Measurements from ENCODE around the gene HACD2.
A peak's percentile ranks its signal among the peaks of the same experiment; 100 is the strongest.

Gene HACD2

DNA sequence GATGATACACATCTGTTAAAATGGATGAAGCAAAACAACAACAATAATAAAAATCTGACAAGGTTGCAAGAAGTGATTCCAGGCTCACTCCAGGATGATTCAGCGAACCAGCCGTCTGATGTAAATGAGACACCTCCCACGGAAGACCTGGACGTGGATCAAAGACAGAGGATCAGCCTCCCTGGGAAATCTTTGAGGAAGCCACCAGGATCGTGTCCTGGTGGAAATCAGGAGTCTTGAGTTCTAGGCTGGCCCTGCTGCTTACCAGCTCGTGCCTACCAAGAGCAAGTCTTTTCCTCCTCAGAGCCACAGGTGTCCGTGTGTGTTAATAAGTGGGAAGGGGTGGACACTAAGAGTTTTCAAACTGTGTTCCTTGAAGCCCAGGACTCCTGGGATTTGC lies 120.6 kb downstream of the HACD2 start:
- Histone ChIP-seq H3K9me3 (ENCODE audit: control insufficient read depth, low read length) (no peaks in the 10 kb centered on the region), H3K36me3 (ENCODE audit: control insufficient read depth, insufficient read depth, low read length) (no peaks in the 10 kb centered on the region), H3K4me1 (ENCODE audit: control insufficient read depth, insufficient read depth, low read length) (no peaks in the 10 kb centered on the region), H3K9ac (ENCODE audit: low read length) (no peak overlapping the region), H3K27me3 (ENCODE audit: control insufficient read depth, insufficient read depth, low read length) (peaks cover 3% of the 10 kb centered on the region), H3K4me3 (ENCODE audit: low read length) (no peak overlapping the region)

GRCh38 chr3:123459862-123460261 lies 125.0 kb downstream of the HACD2 start:
- Histone ChIP-seq H3K27me3 (ENCODE audit: control insufficient read depth, insufficient read depth, low read length) (peaks cover 3% of the 10 kb centered on the region), H3K4me1 (ENCODE audit: control insufficient read depth, insufficient read depth, low read length) (no peaks in the 10 kb centered on the region), H3K9me3 (ENCODE audit: control insufficient read depth, low read length) (no peaks in the 10 kb centered on the region), H3K9ac (ENCODE audit: low read length) (no peak overlapping the region), H3K36me3 (ENCODE audit: control insufficient read depth, insufficient read depth, low read length) (no peaks in the 10 kb centered on the region), H3K4me3 (ENCODE audit: low read length) (no peak overlapping the region)

- no peaks in the 10 kb centered on the region for H3K36me3 ChIP-seq (ENCODE audit: control insufficient read depth, insufficient read depth, low read length)
- H3K9ac ChIP-seq (ENCODE audit: low read length) = no peak overlapping the region
- peaks cover 10% of the 10 kb centered on the region for H3K27me3 ChIP-seq (ENCODE audit: control insufficient read depth, insufficient read depth, low read length)
- H3K9me3 ChIP-seq (ENCODE audit: control insufficient read depth, low read length) = no peaks in the 10 kb centered on the region
- H3K4me1 ChIP-seq (ENCODE audit: control insufficient read depth, insufficient read depth, low read length) = no peaks in the 10 kb centered on the region
- H3K4me3 ChIP-seq (ENCODE audit: low read length) = no peak overlapping the region
These were observed 126.6 kb downstream of the HACD2 start for GRCh38 chr3:123458255-123458654.

DNA sequence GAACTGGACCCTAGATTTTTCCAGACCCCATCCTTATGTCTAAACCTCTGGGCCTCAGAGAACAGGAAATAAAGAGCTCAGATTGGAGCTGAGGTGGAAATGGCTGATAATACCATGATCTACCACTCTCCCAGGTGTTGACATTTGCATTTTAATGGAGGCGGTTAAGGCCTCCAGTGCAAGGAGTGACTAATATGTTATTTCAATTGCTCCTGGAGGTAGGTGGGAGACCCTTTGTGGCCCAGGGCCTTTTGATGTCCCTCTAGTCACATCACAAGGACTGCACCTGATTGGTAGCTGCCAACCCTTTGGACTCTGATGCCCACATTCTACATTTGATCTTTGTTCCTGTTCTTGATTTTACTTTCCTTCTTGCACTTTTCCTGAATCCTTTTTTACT lies 127.0 kb downstream of the HACD2 start:
- H3K4me1 ChIP-seq (ENCODE audit: control insufficient read depth, insufficient read depth, low read length) = no peaks in the 10 kb centered on the region
- no peaks in the 10 kb centered on the region for H3K9me3 ChIP-seq (ENCODE audit: control insufficient read depth, low read length)
- no peaks in the 10 kb centered on the region for H3K36me3 ChIP-seq (ENCODE audit: control insufficient read depth, insufficient read depth, low read length)
- H3K9ac ChIP-seq (ENCODE audit: low read length) = no peak overlapping the region
- no peak overlapping the region for H3K4me3 ChIP-seq (ENCODE audit: low read length)
- peaks cover 10% of the 10 kb centered on the region for H3K27me3 ChIP-seq (ENCODE audit: control insufficient read depth, insufficient read depth, low read length)

DNA sequence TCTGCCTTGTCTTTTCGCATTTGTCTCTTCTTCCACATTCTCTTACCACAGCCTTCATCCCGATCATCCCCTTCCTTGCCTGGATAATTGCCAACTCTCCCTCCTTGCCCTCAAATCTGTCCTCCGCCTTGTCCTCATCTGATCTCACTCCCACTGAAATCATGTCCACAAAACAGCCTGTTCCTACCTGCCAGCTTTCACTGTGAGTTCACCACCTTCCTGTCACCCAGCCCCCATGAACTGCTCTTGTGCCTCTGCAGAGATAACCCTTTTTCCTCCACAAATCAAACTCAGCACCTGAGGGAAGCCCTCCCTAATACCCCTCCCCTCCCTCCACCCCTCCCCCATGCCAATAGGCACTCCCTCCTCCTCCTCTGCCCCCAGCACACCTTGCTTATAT lies 131.2 kb downstream of the HACD2 start:
- Histone ChIP-seq H3K4me1 (ENCODE audit: control insufficient read depth, insufficient read depth, low read length) (no peaks in the 10 kb centered on the region), H3K36me3 (ENCODE audit: control insufficient read depth, insufficient read depth, low read length) (no peaks in the 10 kb centered on the region), H3K27me3 (ENCODE audit: control insufficient read depth, insufficient read depth, low read length) (peaks cover 27% of the 10 kb centered on the region), H3K4me3 (ENCODE audit: low read length) (no peak overlapping the region), H3K9me3 (ENCODE audit: control insufficient read depth, low read length) (no peaks in the 10 kb centered on the region), H3K9ac (ENCODE audit: low read length) (no peak overlapping the region)

GRCh38 chr3:123451186-123451585 lies 133.7 kb downstream of the HACD2 start:
- Histone ChIP-seq H3K36me3 (ENCODE audit: control insufficient read depth, insufficient read depth, low read length) (no peaks in the 10 kb centered on the region), H3K27me3 (ENCODE audit: control insufficient read depth, insufficient read depth, low read length) (peaks cover 48% of the 10 kb centered on the region), H3K4me3 (ENCODE audit: low read length) (no peak overlapping the region)

DNA sequence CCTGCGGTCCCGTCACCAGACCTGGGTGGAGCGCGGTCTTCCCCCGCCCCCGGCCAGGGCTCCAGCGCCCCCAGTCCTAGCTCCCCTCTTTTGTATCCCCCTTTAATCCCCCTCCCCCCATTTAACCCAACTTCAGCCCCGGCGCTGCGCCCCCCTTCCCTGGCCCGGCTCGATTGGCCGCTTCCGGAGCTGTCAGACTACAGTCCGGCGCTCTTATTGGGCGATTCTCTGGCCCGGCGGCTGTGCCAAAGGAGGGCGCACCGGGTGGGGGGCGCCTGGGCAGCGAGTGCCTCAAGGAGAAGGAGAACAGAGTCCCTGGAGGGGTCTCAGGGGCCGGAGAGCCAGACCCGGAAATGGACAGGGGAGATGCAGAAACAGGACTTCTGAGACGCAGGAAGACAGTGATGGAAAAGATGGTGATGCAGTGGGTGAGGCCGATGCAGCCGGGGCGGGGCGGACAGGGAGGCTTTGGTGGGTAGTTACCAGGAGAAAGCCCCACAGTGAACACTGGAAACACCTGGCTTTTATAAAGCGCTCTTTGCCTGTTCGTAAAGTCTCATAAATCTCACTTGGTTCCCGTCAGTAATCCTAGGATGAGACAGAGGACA lies 134.8 kb downstream of the HACD2 start:
- Histone ChIP-seq H3K36me3 (ENCODE audit: control insufficient read depth, insufficient read depth, low read length) (no peaks in the 10 kb centered on the region), H3K4me1 (ENCODE audit: control insufficient read depth, insufficient read depth, low read length) (no peaks in the 10 kb centered on the region), H3K27me3 (ENCODE audit: control insufficient read depth, insufficient read depth, low read length) (peaks cover 50% of the 10 kb centered on the region), H3K4me3 (ENCODE audit: low read length) (peak overlapping the region; percentile 8), H3K9ac (ENCODE audit: low read length) (no peak overlapping the region), H3K9me3 (ENCODE audit: control insufficient read depth, low read length) (no peaks in the 10 kb centered on the region)

More at GRCh38 chr3:123451186-123451585, 133.7 kb downstream of the HACD2 start:
- Histone ChIP-seq H3K9ac (ENCODE audit: low read length) (no peak overlapping the region), H3K9me3 (ENCODE audit: control insufficient read depth, low read length) (no peaks in the 10 kb centered on the region), H3K4me1 (ENCODE audit: control insufficient read depth, insufficient read depth, low read length) (no peaks in the 10 kb centered on the region)

- H3K9me3 ChIP-seq (ENCODE audit: control insufficient read depth, low read length) = no peaks in the 10 kb centered on the region
- no peaks in the 10 kb centered on the region for H3K4me1 ChIP-seq (ENCODE audit: control insufficient read depth, insufficient read depth, low read length)
- H3K9ac ChIP-seq (ENCODE audit: low read length) = peak overlapping the region; percentile 25
- peak overlapping the region; percentile 8 for H3K4me3 ChIP-seq (ENCODE audit: low read length)
- no peaks in the 10 kb centered on the region for H3K36me3 ChIP-seq (ENCODE audit: control insufficient read depth, insufficient read depth, low read length)
- H3K27me3 ChIP-seq (ENCODE audit: control insufficient read depth, insufficient read depth, low read length) = peaks cover 50% of the 10 kb centered on the region
These were observed 135.5 kb downstream of the HACD2 start for GRCh38 chr3:123449102-123449996.

DNA sequence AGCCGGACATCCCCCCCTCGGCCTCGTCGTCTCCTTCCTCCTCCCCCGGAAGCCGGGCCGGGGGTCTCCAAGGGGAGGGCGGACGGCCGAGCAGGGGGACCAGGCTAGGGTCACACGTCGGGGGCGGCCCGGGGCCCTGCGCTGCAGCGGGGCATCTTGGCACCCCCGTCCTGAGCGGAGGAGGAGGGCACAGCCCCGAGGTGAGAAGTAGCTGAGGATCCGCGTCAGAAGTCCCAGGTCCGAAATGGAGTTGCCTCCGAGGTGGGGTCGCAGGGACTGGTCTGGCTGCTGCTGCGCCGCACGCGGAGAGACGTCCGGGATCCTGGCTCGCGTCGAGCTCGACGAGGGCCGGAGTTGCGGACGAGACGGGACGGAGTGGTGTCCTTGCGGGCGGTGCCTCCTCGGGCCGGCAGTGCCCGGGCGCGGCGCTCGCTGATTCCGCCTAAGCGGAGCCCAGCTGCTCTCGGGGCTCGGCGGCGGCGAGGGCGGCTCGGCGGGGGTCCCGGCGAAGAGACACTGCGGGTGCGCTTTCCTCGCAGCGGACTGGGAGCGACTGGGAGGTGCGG lies 136.2 kb downstream of the HACD2 start, which contains the start of gene ADCY5:
Gene ADCY5, minus strand, starts transcription at position 555 of the 566 bp plus-strand sequence. Its CDS starts 545 bp downstream, at position 10.
- Histone ChIP-seq H3K4me1 (ENCODE audit: control insufficient read depth, insufficient read depth, low read length) (no peaks in the 10 kb centered on the region), H3K4me3 (ENCODE audit: low read length) (peak within 1 kb of the TSS; percentile 8), H3K36me3 (ENCODE audit: control insufficient read depth, insufficient read depth, low read length) (no peaks in the 10 kb centered on the region), H3K9ac (ENCODE audit: low read length) (peak within 1 kb of the TSS; percentile 25), H3K9me3 (ENCODE audit: control insufficient read depth, low read length) (no peaks in the 10 kb centered on the region), H3K27me3 (ENCODE audit: control insufficient read depth, insufficient read depth, low read length) (peaks cover 45% of the 10 kb centered on the region)

DNA sequence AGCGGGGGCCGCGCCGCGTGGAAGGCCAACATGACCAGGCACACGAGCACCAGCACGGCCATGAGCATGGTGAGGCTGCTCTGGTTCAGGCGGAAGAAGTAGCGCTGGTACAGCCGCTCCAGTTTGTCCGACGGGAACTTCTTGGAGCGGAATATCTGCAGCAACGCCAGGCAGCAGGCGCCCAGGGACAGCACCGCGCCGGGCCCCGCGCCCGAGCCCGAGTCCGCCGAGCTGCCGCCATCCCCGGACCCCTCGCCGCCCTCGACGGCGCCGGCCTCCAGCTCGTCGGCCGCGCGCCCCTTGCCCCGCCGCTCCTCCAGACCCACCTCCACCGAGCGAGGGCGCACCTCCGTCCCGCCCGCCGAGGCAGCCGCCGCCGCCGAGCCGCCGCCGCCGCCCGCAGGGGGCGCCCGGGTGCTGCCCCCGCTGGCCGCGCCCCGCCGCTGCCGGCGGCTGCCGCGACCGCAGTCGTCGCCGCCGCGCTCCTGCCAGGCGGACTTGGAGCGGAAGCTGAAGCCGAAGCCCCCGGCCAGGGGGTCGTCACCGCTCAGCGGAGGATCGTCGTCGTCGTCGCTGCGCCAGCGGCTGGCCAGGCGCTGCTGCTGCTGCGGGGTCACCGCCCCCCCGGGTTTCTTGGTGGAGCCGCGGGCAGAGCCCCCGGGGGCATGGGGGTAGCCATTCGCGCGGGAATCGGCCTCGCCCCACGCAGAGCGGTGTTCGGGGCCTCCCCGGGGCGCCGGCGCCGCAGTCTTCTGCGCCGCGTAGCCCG lies 136.9 kb downstream of the HACD2 start:
- peaks cover 44% of the 10 kb centered on the region for H3K27me3 ChIP-seq (ENCODE audit: control insufficient read depth, insufficient read depth, low read length)
- H3K4me3 ChIP-seq (ENCODE audit: low read length) = no peak overlapping the region
- no peaks in the 10 kb centered on the region for H3K36me3 ChIP-seq (ENCODE audit: control insufficient read depth, insufficient read depth, low read length)
- H3K4me1 ChIP-seq (ENCODE audit: control insufficient read depth, insufficient read depth, low read length) = no peaks in the 10 kb centered on the region
- no peaks in the 10 kb centered on the region for H3K9me3 ChIP-seq (ENCODE audit: control insufficient read depth, low read length)
- no peak overlapping the region for H3K9ac ChIP-seq (ENCODE audit: low read length)

DNA sequence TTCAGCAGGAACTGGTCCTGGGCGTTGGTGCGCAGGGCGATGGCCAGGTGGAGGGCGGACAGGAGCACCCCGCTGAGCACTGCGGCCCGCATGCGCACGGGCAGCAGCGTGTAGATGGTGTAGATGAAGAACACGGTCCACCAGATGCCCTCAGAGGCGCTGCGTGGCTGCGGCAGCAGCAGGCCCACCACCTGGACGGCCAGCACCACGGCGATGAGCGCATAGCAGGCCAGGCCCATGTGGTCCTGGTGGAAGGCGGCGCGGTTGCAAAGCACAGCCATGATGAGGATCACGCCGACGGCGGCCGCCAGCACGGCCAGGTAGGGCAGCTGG lies 137.5 kb downstream of the HACD2 start:
- Histone ChIP-seq H3K9ac (ENCODE audit: low read length) (no peak overlapping the region), H3K9me3 (ENCODE audit: control insufficient read depth, low read length) (no peaks in the 10 kb centered on the region), H3K36me3 (ENCODE audit: control insufficient read depth, insufficient read depth, low read length) (no peaks in the 10 kb centered on the region), H3K4me3 (ENCODE audit: low read length) (no peak overlapping the region), H3K27me3 (ENCODE audit: control insufficient read depth, insufficient read depth, low read length) (peaks cover 44% of the 10 kb centered on the region), H3K4me1 (ENCODE audit: control insufficient read depth, insufficient read depth, low read length) (no peaks in the 10 kb centered on the region)

All from mucosa of stomach (tissue), 1 donor.